NCI-H748 treated with DMSO at 0.1 percent for 48 hours (cell line): ENCODE measurements around the gene SLC8A1.

ENCODE experiments used
- DNase-seq: peaks from one replicate; lab custom pipeline; 2025; lab: John Stamatoyannopoulos, UW

Gene SLC8A1

GRCh38 chr2:40386177-40386576 is 65.7 kb downstream of the SLC8A1 start:
- no peak for DNase-seq

DNA sequence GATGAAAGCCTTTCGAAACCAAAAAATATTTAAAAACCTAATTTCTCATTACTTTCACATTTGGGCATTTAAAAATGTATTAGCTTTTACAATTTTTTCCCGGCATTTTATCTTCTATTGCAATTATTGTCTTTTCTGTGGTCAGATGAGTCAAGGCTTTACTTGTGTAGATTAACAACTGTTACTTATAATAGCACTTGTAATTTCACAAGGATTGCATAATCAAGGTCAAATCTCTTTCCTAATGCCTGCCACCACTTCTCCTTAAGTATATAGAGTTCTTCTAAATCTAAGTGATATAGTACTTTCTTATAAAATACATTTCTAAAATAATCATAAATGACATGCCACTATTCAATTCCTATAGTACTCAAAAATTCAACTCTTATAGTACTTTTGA is 67.2 kb downstream of the SLC8A1 start:
- no peak for DNase-seq

- no peak for DNase-seq
Measured at GRCh38 chr2:40384233-40384632, 67.7 kb downstream of the SLC8A1 start.

DNA sequence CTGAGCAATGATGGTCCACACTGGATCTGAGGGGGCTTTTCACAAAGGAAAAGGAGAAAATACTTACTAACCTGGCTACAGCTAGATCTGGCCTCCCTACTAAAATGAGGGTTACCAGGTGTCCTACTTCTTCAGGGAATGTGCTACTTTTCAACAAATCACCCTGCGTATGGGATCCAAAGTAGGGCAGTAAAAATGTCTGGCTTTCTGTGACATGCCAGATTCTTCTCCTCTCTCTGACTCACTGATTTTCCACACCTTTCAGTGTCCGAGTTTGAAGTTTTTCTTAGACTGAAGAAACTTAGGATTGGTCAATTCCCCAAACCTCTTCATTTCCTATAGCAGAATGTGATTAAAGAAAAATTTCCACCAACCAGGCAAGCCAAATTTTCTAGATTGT is 71.2 kb downstream of the SLC8A1 start:
- DNase-seq, result no peak

DNA sequence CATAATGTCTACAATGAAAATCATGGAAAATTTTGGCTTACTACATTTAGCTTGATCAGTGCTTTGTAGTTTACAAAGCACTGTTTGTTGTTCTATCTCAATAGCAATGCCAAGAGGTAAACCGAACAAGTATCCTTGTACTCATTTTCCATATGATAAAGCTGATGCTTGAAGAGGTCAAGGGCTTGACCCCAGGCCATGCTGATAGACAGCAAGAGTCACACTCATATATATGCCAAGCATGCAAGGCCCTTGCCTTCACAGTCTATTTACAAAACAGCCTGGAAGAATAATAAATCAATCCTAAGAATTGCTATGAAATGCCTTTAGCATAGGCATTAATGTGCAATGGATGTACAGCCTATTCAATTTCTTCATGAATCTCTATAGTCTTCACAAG is 71.8 kb downstream of the SLC8A1 start:
- DNase-seq, result no peak

GRCh38 chr2:40374543-40375240 is 77.2 kb downstream of the SLC8A1 start:
- no peak for DNase-seq

DNA sequence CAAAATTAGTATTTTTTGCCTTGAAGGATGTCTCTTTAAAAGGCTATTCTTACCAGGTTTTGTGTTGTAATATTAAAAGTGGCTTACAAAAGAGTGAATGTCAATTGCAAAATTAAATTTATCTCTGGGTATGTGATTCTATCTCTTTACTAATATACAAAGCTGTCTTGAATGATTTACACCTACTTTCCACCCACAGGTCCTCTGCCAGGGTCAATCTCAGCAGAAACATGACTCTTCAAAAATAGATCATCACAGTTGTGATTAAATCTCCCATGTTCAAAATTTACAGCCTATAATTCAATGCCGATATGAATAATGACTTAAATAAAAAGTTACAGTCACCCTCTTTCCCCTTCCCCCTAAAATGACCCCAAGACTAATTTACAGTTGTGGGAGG is 78.8 kb downstream of the SLC8A1 start:
- no peak for DNase-seq

DNA sequence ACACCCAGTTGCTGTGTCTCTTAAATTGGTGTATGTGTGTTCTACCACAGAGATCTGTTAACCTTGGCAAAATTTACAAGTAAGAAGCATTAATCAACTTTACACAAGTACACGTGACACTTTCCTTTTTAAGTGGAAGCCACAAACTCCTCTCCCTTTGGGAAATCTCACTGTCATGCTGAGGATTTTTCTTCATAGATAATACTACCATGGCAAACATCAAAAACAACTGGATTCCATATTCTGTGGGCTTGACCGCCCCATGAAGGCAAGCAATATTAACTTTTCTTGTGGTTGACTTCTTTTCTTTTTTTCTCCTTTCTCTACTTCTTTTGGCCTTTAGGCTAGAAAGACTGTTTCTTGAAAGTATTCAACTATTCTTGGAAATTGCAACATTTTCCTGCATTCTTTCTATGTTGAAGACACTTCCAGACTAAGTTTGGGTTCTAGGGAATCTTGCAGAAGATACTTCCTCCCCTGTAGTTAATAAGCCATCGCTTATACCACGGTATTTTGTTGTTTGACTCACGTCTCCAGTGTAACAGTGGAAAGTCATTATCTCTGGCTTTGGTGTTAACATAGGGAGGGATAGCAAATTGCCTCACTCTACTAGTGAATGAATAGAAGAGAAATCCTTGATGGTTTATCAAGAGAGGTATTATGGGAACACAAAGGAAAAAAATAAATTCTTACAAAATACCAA is 79.5 kb downstream of the SLC8A1 start:
- DNase-seq, result no peak

DNA sequence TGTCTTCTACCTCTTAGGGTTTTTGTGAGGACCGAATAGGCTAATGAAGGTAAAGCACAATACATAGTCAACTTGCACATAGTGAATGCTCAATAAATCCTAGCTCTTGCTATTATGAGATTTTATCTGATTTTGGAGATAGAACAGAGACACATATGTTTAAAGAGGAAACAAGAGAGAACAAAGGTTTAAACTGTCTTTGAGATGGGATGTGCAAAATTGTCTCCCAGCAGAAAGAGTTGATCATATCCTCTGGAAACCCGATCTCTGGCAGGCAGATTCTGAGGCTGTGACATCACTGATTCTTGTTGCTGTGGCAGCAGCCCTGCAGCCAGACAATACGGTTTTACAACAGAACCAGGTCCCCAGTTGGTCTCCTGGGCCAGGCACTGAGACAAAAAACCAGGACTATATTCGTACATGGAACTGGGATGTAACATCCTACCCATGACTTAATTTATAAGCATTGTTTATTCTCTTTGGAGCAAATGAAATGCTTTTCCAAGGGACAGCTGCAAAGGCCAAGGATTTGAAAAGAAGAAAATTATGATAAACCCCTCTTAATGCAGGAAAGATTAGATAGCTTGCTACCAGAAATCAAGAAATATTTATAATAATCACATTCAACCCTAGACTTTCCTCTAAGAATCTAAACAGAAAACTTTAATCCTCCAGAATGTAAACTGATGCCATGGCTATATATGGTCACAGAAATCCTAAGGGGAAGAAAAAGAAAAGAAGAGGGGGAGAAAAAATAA is 80.2 kb downstream of the SLC8A1 start:
- DNase-seq, result peak; percentile 38

DNA sequence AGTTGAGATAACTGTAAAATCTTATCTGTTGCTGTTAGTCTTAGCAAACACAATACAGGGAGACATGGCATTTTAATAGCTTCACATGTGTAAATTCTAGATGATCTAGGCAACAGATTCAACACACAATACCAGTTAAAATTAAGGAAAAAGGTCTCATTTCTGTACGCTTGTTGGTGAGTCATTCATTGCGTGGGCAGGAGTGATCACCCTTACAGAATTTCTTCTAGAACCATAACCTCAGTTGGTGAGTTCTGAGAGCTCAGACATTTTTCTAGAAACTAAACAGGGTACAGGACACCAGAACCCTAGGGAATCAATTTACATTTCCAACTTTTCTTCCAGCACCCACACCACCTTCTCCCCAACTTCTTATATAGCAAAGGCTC is 81.9 kb downstream of the SLC8A1 start:
- no peak for DNase-seq

GRCh38 chr2:40369267-40370006 is 82.5 kb downstream of the SLC8A1 start:
- no peak for DNase-seq

GRCh38 chr2:40367652-40368051 is 84.2 kb downstream of the SLC8A1 start:
- DNase-seq, result no peak

DNA sequence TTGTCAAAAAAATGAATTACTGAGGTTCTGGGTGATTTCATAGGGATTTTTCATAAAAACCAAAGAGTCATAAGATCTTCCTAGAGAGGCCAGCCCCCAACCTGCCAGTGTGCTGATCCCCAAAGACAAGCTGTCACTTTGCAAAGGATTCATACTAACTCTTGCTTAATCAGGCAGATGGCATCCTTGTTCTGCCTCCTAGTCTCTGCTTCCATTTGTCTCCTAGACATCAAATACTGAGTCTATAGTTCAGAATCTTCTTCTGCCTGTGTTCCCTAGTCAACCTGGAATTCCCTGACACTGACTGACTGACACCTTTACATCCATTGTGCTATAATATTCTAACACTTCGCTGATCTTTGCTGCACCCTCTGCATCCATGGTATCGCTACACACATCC is 84.9 kb downstream of the SLC8A1 start:
- no peak for DNase-seq

DNA sequence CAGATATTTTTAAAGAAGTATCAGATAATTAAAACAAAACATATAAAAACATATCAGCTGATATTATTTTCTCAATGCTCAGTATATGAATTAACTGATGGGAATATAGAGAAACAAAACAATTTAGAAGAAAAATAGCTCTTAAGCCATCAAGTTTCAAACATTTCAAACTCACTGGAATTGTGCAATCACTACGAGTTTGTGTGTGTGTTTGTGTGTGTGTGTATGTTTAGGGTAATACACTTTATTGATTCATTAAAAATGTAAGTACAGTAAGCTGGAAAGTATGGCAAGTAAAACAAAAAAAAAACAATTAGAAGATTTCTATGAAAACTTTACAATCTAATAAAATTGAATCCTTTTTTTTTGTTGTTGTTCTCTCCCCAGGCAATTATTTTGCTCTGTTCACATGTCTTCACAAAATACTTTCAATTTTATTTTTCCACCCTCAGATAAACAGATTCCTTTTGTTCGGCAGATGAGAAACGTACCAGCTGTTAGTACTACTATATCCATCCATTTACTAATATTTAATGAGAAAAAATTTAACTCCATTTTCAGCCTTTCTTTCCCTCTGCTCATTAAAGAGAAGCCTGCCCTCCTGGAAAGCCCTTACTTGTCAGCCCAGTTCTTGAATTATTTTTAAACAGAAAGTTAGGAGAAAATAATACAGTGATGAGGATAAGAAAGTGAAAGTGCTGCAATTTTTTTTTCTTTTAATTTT is 87.6 kb downstream of the SLC8A1 start:
- no peak for DNase-seq

DNA sequence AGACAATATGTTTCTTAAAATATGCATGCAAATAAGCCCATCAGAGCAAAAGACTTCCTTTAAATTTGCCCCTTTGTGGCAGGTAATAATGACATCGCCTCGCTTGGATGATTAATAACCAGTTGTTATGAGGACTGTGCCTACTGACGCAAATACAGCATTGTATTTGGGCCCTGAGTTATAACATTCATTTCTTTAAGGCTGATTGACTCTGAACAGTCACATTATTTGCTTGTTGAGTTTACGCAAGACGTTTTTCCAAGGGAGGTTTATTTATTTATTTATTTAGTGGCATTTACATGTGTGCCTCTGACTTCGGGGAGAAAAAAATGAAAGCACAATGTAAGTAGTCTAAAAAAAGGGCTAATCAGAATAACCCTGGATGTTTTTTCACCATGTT is 88.3 kb downstream of the SLC8A1 start:
- no peak for DNase-seq

DNA sequence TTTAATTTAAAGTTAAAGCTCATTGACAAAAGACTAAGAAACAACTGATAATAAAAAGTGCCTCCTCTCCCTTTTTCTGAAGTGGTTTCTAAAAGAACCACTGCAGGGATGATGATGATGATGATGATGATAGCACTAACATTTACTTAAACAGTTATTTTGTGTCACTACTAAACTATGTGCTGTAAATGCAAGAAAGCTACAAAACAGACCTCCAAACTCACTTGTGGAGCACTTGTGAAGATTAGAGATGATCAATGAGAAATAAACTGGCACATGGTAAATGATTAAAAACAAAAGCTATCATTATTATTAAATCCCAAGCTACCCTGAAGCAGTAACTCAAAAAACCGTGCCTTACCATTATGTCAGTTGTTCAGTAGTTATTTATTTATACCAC is 88.7 kb downstream of the SLC8A1 start:
- DNase-seq, result no peak

- DNase-seq, result no peak
Measured at GRCh38 chr2:40361478-40361877, 90.4 kb downstream of the SLC8A1 start.

DNA sequence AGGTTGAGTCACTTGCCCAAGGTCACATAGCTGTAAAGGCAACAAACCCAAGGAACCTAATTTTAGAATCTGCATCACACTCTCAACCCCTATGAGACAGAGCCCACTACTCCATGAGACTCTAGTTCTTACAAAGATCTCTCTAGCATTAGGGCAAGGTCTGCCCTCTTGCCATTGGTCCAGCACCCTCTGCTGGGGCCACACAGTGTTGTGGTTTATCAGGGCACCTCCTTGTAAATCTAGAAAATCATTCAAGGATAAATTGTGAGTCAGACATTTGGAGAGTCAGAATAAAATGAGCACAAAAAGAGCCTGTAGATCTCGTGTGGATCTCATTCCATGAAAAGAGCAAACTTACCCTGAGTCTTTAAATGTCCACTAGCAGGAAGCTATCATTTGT is 91.2 kb downstream of the SLC8A1 start:
- no peak for DNase-seq

- DNase-seq, result no peak
Measured at GRCh38 chr2:40359811-40360210, 92.1 kb downstream of the SLC8A1 start.

GRCh38 chr2:40358783-40359182 is 93.1 kb downstream of the SLC8A1 start:
- no peak for DNase-seq

DNA sequence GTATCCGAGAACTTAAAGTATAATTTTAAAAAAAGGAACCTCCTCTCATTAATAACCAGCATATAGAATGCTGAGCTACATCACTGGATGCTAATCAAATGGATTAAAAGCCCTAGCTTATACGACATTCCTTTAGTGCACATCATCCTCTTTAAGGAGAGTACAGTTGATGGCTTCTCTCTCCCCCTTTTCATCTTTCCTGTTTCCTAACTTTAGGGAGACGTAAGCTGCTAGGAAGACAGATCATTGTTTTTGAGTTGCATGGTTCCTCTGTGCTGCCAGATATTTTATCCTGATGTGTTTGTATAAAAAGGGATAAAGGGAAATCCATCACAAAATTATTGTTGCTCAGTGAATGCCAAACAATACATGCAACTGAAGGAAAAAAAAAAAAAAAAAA is 94.2 kb downstream of the SLC8A1 start:
- no peak for DNase-seq

- no peak for DNase-seq
Measured at GRCh38 chr2:40355451-40355850, 96.4 kb downstream of the SLC8A1 start.
